Omental fat pad (tissue), 4 donors: ENCODE data around the gene PIPOX. TPM values are rescaled to one million over a fixed set of nuclear protein-coding genes. Genes with fewer than 3 reads are reported as not detected.

Source experiments
- ATAC-seq: fragments of 150-250 bp; one replicate; pipeline ENCODE4 v1.9.1; 2016; ENCODE audit warnings: mild to moderate bottlenecking, moderate library complexity; ENCODE audit not compliant: low FRiP score
- DNase-seq: peaks from one replicate; pipeline ENCODE4 v3.0.0-alpha.2; 2019; ENCODE audit warnings: low spot score
- total RNA-seq, 4 donors: library from RNA; depleted of rRNA; stranded (reverse); fragments of >200 nt; gene quantifications; one replicate each; pipeline ENCODE4 v1.1.0, GENCODE V29; 2016
- TF ChIP-seq, protein P1 (sequence below), 3 donors: fragments of 450-650 bp; IDR thresholded peaks; one replicate each; pipeline ENCODE4 v1.5.1; 2016 to 2017; ENCODE audit warnings: antibody characterized with exemption in 3 of 3, mild to moderate bottlenecking in 3 of 3, moderate library complexity in 2 of 3

PIPOX gene
- total RNA-seq, 4 donors from 2014 or later, result 0.82 to 4.9 (median 1.6) TPM

DNA sequence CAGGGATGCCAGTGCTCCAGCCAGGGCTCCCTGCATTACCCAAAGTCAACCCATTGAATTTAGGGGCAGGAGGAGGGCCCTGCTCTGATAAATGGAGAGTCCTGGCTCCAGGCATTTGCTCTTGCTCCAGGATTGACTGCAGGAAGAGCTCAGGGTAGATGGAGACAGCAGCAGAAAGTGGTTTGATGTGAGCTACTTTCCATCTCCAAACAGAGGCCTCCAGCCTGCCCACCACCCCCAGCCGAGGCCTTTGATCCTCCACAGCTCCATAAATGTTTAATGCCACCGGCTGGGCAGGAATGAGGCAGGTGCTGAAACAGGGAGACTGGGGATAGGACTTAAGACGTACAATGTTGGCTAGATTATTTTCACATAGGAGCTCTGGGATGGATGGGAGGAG, 32.8 kb upstream of the PIPOX start:
- ATAC-seq (no peak), DNase-seq (no peak)
- TF ChIP-seq, protein P1, sequence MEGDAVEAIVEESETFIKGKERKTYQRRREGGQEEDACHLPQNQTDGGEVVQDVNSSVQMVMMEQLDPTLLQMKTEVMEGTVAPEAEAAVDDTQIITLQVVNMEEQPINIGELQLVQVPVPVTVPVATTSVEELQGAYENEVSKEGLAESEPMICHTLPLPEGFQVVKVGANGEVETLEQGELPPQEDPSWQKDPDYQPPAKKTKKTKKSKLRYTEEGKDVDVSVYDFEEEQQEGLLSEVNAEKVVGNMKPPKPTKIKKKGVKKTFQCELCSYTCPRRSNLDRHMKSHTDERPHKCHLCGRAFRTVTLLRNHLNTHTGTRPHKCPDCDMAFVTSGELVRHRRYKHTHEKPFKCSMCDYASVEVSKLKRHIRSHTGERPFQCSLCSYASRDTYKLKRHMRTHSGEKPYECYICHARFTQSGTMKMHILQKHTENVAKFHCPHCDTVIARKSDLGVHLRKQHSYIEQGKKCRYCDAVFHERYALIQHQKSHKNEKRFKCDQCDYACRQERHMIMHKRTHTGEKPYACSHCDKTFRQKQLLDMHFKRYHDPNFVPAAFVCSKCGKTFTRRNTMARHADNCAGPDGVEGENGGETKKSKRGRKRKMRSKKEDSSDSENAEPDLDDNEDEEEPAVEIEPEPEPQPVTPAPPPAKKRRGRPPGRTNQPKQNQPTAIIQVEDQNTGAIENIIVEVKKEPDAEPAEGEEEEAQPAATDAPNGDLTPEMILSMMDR (IDR thresholded peaks at IDR 0.05), result no peak

GRCh38 chr17:29010586-29010985, 32.4 kb upstream of the PIPOX start:
- TF ChIP-seq, protein P1 (IDR thresholded peaks at IDR 0.05), result no peak
- DNase-seq (no peak), ATAC-seq (no peak)

DNA sequence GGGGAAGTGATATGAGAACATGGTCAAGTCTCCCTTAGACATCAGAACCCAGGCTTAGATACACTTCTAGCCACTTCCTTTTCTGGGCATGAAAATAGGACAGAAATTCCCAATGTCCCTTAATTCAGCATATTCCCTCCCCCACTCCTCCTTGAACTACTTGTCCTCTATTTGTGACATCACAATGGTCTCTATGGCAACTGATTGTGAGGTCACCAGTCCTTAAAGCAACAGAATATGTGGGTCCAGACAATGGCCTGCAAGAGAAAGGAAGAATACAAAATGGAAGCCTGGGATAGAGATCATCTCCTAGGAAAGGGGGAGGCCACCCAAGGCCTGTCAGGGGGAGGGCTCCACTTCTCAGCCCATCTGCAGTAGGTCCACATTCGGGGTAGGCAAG, 30.4 kb upstream of the PIPOX start:
- DNase-seq (no peak), ATAC-seq (no peak)
- TF ChIP-seq, protein P1 (IDR thresholded peaks at IDR 0.05), result no peak

DNA sequence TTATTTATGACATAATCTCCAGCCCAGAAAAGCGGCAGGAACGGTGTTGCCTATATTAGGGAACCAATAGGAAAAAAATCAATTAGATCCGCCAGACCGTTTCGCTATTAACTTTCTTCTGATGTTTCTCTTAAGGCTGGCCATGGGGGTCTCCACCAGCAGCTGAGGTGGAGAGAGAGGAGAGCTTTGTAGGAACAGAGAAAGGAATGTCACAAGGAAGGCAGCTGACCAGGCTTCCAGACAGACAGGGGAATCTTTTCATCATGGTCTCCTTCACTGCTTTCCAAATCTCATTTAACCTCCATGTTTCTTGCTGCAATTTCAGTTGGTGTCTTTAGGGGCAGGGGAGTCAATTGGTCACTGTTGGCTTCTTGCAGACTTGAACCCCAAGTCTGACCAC, 28.2 kb upstream of the PIPOX start:
- ATAC-seq (no peak), DNase-seq (no peak)
- TF ChIP-seq, protein P1 (IDR thresholded peaks at IDR 0.05), result no peak

- DNase-seq (no peak), ATAC-seq (no peak)
- TF ChIP-seq, protein P1 (IDR thresholded peaks at IDR 0.05), result no peak
These were observed 26.4 kb upstream of the PIPOX start for GRCh38 chr17:29016345-29017210.

DNA sequence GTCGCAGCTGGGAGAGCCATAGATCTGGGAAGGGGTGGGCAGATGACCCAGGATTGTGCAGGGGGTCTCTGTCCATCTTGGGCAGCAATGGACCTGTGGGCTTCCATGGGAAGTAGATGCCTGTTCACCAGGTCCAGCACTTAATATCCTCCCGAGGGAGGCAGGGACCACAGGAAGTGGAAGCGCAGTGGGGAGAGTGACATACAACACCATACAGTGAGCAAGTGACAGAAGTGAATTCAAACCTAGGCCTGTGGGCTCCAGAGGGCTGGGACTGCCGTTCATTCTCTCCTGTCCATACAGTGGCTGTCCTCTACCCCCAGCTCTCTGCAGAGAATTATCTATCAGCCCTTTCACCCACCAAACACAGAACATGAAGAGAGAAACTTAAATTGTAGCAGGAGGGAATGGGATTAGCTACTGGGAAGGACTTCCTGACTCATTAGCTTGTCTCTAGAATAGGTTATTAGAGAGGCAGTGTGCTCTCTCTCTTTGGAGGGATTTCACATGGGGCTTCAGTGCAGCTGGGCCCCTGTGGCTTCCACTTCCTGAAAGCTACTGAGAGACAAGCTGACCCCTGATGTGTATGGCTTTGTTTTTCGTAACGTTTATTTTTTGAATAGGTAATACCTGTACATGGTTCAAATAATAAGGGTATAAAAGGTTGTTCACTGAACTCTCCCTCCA, 24.0 kb upstream of the PIPOX start:
- no peak for ATAC-seq
- no peak for DNase-seq
- TF ChIP-seq, protein P1 (IDR thresholded peaks at IDR 0.05), result no peak
